HEK293 (cell line): Measurements from ENCODE around the gene ASAP2.

Experiments used
- GLI4 ChIP-seq: fragments of 450-650 bp; formaldehyde crosslinking; IDR thresholded peaks from 2 replicates; pipeline ENCODE4 v1.5.1; 2016; ENCODE audit warnings: missing biosample characterization, missing genetic modification characterization
- KLF9 ChIP-seq: fragments of 450-650 bp; formaldehyde crosslinking; IDR thresholded peaks from 2 replicates; pipeline ENCODE4 v1.5.1; 2016; ENCODE audit warnings: missing biosample characterization, missing genetic modification characterization, low read depth
- ZFP41 ChIP-seq: fragments of 450-650 bp; formaldehyde crosslinking; IDR thresholded peaks from 2 replicates; pipeline ENCODE4 v1.5.1; 2016; ENCODE audit warnings: missing biosample characterization, missing genetic modification characterization, borderline replicate concordance
- ZNF121 ChIP-seq: fragments of 450-650 bp; formaldehyde crosslinking; IDR thresholded peaks from 2 replicates; pipeline ENCODE4 v1.5.1; 2016; ENCODE audit warnings: missing biosample characterization, missing genetic modification characterization
- ZNF274 ChIP-seq, 2 experiments: fragments of 200-500 bp in 1 of 2; fragments of 450-650 bp in 1 of 2; sonication (Bioruptor generic) in 1 of 2; formaldehyde crosslinking in 1 of 2; IDR thresholded peaks; 2 replicates each; pipeline versions ENCODE4 v1.5.1 to v1.6.1; 2014 to 2016; ENCODE audit warnings: borderline replicate concordance in 1 of 2, inconsistent platforms in 1 of 2, low read length in 1 of 2, missing biosample characterization in 1 of 2, missing genetic modification characterization in 1 of 2
- ZNF335 ChIP-seq: fragments of 450-650 bp; formaldehyde crosslinking; conservative IDR thresholded peaks from 2 replicates; pipeline ENCODE4 v1.5.1; 2016; ENCODE audit warnings: missing biosample characterization, missing genetic modification characterization
- ZNF791 ChIP-seq: fragments of 450-650 bp; formaldehyde crosslinking; IDR thresholded peaks from 2 replicates; pipeline ENCODE4 v1.5.1; 2016; ENCODE audit warnings: missing biosample characterization, missing genetic modification characterization
- TF ChIP-seq, protein P1 (sequence below): fragments of 450-650 bp; formaldehyde crosslinking; IDR thresholded peaks from 2 replicates; pipeline ENCODE4 v1.5.1; 2016; ENCODE audit warnings: missing biosample characterization, missing genetic modification characterization
- TF ChIP-seq, protein P2 (sequence below): fragments of 450-650 bp; formaldehyde crosslinking; IDR thresholded peaks from 2 replicates; pipeline ENCODE4 v1.5.1; 2016; ENCODE audit warnings: missing biosample characterization, missing genetic modification characterization
- TF ChIP-seq, protein P3 (sequence below): fragments of 450-650 bp; formaldehyde crosslinking; conservative IDR thresholded peaks from 2 replicates; pipeline ENCODE4 v1.5.1; 2016; ENCODE audit warnings: low read depth, missing biosample characterization, missing genetic modification characterization
- TF ChIP-seq, protein P4 (sequence below): sonication (generic); formaldehyde crosslinking; IDR thresholded peaks from 2 replicates; pipeline ENCODE4 v1.8.1; 2022; ENCODE audit warnings: mild to moderate bottlenecking, moderate library complexity, missing genetic modification reagents

DNA sequence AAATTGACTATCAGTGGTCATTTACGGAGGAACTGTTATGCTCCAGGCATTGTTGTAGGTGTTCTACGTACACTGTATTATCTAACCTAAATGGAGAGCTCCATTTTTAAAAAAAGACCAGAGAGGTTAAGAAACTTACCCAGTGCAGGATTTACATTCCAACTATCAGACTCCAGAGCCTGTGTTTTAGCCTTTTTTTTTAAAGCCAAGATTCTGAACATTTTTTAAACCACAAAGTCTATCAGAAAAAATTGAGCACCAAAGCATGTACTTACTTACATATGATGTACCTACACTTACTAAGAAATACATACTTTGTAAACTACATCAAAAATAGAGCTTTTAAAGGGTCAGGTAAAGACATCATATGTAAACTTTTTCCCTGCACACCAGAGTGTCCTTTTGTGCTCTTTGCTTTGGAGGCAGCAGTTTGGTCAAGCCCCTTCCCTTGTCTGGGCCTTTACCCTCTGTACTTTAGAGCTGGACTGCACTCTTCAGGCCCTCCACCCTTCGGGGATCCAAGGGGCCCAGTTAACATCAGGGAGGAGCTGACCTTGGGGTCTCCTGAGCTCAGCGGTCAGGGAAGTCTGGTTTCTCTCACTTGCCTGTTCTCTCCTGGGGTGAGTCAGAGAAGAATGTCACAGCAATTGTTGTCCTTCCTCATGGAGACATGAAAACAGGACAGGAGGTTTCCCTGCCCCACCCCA is 158.3 kb downstream of the ASAP2 start:
- TF ChIP-seq ZNF274 (IDR thresholded peaks at IDR 0.05; ENCODE audit: low read length): no peak
- no peak for TF ChIP-seq ZNF274 (tag by site-specific recombination; IDR thresholded peaks at IDR 0.05; ENCODE audit: borderline replicate concordance)
- TF ChIP-seq, protein P1, sequence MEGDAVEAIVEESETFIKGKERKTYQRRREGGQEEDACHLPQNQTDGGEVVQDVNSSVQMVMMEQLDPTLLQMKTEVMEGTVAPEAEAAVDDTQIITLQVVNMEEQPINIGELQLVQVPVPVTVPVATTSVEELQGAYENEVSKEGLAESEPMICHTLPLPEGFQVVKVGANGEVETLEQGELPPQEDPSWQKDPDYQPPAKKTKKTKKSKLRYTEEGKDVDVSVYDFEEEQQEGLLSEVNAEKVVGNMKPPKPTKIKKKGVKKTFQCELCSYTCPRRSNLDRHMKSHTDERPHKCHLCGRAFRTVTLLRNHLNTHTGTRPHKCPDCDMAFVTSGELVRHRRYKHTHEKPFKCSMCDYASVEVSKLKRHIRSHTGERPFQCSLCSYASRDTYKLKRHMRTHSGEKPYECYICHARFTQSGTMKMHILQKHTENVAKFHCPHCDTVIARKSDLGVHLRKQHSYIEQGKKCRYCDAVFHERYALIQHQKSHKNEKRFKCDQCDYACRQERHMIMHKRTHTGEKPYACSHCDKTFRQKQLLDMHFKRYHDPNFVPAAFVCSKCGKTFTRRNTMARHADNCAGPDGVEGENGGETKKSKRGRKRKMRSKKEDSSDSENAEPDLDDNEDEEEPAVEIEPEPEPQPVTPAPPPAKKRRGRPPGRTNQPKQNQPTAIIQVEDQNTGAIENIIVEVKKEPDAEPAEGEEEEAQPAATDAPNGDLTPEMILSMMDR (tag by site-specific recombination): no peak
- TF ChIP-seq ZNF121 (tag by site-specific recombination): no peak
- no peak for TF ChIP-seq GLI4 (tag by site-specific recombination)
- TF ChIP-seq ZFP41 (tag by site-specific recombination): no peak
- TF ChIP-seq, protein P2, sequence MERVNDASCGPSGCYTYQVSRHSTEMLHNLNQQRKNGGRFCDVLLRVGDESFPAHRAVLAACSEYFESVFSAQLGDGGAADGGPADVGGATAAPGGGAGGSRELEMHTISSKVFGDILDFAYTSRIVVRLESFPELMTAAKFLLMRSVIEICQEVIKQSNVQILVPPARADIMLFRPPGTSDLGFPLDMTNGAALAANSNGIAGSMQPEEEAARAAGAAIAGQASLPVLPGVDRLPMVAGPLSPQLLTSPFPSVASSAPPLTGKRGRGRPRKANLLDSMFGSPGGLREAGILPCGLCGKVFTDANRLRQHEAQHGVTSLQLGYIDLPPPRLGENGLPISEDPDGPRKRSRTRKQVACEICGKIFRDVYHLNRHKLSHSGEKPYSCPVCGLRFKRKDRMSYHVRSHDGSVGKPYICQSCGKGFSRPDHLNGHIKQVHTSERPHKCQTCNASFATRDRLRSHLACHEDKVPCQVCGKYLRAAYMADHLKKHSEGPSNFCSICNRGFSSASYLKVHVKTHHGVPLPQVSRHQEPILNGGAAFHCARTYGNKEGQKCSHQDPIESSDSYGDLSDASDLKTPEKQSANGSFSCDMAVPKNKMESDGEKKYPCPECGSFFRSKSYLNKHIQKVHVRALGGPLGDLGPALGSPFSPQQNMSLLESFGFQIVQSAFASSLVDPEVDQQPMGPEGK (tag by site-specific recombination): no peak
- no peak for TF ChIP-seq ZNF791
- TF ChIP-seq ZNF335: no peak
- no peak for TF ChIP-seq KLF9 (tag by site-specific recombination)
- TF ChIP-seq, protein P3, sequence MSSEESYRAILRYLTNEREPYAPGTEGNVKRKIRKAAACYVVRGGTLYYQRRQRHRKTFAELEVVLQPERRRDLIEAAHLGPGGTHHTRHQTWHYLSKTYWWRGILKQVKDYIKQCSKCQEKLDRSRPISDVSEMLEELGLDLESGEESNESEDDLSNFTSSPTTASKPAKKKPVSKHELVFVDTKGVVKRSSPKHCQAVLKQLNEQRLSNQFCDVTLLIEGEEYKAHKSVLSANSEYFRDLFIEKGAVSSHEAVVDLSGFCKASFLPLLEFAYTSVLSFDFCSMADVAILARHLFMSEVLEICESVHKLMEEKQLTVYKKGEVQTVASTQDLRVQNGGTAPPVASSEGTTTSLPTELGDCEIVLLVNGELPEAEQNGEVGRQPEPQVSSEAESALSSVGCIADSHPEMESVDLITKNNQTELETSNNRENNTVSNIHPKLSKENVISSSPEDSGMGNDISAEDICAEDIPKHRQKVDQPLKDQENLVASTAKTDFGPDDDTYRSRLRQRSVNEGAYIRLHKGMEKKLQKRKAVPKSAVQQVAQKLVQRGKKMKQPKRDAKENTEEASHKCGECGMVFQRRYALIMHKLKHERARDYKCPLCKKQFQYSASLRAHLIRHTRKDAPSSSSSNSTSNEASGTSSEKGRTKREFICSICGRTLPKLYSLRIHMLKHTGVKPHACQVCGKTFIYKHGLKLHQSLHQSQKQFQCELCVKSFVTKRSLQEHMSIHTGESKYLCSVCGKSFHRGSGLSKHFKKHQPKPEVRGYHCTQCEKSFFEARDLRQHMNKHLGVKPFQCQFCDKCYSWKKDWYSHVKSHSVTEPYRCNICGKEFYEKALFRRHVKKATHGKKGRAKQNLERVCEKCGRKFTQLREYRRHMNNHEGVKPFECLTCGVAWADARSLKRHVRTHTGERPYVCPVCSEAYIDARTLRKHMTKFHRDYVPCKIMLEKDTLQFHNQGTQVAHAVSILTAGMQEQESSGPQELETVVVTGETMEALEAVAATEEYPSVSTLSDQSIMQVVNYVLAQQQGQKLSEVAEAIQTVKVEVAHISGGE: no peak
- TF ChIP-seq, protein P4, sequence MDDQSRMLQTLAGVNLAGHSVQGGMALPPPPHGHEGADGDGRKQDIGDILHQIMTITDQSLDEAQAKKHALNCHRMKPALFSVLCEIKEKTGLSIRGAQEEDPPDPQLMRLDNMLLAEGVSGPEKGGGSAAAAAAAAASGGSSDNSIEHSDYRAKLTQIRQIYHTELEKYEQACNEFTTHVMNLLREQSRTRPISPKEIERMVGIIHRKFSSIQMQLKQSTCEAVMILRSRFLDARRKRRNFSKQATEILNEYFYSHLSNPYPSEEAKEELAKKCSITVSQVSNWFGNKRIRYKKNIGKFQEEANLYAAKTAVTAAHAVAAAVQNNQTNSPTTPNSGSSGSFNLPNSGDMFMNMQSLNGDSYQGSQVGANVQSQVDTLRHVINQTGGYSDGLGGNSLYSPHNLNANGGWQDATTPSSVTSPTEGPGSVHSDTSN: no peak
